ENCODE measurements around the gene ANKAR. TPM values are rescaled to one million over a fixed set of nuclear protein-coding genes. Genes with fewer than 3 reads are reported as not detected.
A peak's percentile ranks its signal among the peaks of the same experiment; 100 is the strongest.

The ANKAR gene
- total and polyA plus RNA-seq, 8 donors, result 6.9 to 27.0 (median 19.8) TPM

DNA sequence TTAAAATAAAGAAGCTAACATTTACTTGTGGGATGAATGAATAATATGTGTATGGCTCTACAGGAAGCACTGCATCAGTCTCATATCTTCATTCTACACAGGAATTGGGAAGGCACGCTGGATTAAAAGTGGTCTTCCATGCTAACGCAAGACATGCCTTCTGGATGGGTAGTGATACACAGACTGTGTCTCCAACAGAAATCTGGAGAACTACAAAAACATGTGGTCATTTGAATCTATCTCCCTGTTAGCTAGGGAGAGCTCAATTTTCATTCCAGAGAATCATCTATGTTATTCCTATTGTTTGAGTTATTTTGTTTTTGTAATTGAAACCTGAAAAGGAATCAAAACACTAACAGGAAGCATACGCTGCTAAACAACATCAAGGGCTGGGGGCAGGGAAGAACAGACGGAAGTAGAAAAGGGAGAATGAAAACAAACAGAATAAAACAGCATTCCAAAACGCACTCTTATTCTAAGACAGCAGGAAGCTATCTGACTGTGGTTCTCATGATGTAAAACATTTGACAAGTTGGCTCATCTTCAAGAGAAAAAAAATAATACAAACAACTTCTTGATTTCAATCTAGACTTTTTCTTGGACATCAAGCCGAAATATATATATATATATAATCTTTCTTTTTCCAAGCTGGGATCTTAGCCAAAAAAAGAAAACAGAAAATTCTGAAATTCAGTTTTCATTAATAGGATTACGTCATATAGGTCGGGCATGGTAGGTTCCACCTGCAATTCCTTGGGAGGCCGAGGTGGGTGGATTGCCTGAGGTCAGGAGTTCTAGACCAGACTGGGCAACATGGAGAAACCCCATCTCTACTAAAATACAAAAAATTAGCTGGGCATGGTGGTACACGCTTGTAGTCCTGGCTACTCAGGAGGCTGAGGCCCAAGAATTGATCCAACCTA lies 44.7 kb upstream of the ANKAR start:
- intact Hi-C loops (cut with DNase I), result loop anchor here in 1 of 2 donors (10.0 kb wide), 1 partner anchor 155 kb away; no protein-coding TSS in a partner anchor
- Histone ChIP-seq H3K4me1 (no peaks in the 10 kb centered on the region), H3K27ac (peak overlapping the region in 1 of 2 donors; percentile 8), H3K9me3 (no peaks in the 10 kb centered on the region), H3K4me3 (no peak overlapping the region), H3K36me3 (no peaks in the 10 kb centered on the region), H3K27me3 (no peaks in the 10 kb centered on the region)
- ATAC-seq (no peak), DNase-seq (peak in 2 of 4 donors; percentile 68 to 72)
- no peak for TF ChIP-seq CTCF (IDR thresholded peaks at IDR 0.05)

GRCh38 chr2:189631849-189632248 lies 42.6 kb upstream of the ANKAR start:
- Histone ChIP-seq H3K4me3 (no peak overlapping the region), H3K36me3 (no peaks in the 10 kb centered on the region), H3K27ac (no peak overlapping the region), H3K27me3 (no peaks in the 10 kb centered on the region), H3K4me1 (no peaks in the 10 kb centered on the region), H3K9me3 (no peaks in the 10 kb centered on the region)
- no peak for DNase-seq
- ATAC-seq, result no peak
- no peak for TF ChIP-seq CTCF (IDR thresholded peaks at IDR 0.05)
- intact Hi-C loops (cut with DNase I), result loop anchor here in 1 of 2 donors (10.0 kb wide), 1 partner anchor 157 kb away; no protein-coding TSS in a partner anchor

GRCh38 chr2:189633392-189633811 lies 41.1 kb upstream of the ANKAR start:
- H3K27me3 ChIP-seq, result no peaks in the 10 kb centered on the region
- intact Hi-C loops (cut with DNase I), result loop anchor here in 1 of 2 donors (10.0 kb wide), 1 partner anchor 159 kb away; no protein-coding TSS in a partner anchor
- TF ChIP-seq CTCF (IDR thresholded peaks at IDR 0.05), result peak in 1 of 2 donors; percentile 15
- no peaks in the 10 kb centered on the region for H3K9me3 ChIP-seq
- H3K27ac ChIP-seq, result no peak overlapping the region
- no peaks in the 10 kb centered on the region for H3K4me1 ChIP-seq
- H3K4me3 ChIP-seq, result no peak overlapping the region
- H3K36me3 ChIP-seq, result no peaks in the 10 kb centered on the region
- peak in 1 of 4 donors; percentile 37 for DNase-seq
- peak; percentile 65 for ATAC-seq

DNA sequence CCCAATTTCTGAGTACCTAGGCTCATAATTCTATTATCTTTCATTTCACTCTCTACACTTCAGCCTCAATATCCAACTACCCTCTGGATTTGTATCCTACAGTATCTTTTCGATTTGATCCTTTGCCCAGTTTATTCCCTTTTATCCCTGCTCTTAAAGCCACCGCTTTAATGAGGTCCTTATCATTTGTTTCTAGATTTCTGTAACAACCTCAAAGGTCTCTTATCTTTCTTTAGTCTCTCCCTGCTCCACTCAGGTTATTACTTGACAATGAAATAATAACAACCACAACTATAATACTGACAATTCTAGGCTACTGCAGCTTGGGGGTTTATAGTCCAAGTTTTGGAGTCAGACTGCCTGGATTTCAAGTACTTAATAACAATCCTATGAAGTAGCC lies 39.1 kb upstream of the ANKAR start:
- H3K27ac ChIP-seq, result no peak overlapping the region
- no peaks in the 10 kb centered on the region for H3K36me3 ChIP-seq
- ATAC-seq (no peak), DNase-seq (no peak)
- TF ChIP-seq CTCF (IDR thresholded peaks at IDR 0.05), result no peak
- H3K4me3 ChIP-seq, result no peak overlapping the region
- no peaks in the 10 kb centered on the region for H3K4me1 ChIP-seq
- no peaks in the 10 kb centered on the region for H3K27me3 ChIP-seq
- no peaks in the 10 kb centered on the region for H3K9me3 ChIP-seq
- intact Hi-C loops (cut with DNase I), result loop anchor here in 1 of 2 donors (10.0 kb wide), 1 partner anchor 161 kb away; no protein-coding TSS in a partner anchor
